Epidermal melanocyte (primary cell): ENCODE measurements around the gene ZNF593OS.
A peak's percentile ranks its signal among the peaks of the same experiment; 100 is the strongest.

Source experiments
- DNase-seq: peaks from one replicate; pipeline ENCODE4 v3.0.0; 2011; ENCODE audit warnings: low spot score; ENCODE audit not compliant: insufficient read length

ZNF593OS gene

DNA sequence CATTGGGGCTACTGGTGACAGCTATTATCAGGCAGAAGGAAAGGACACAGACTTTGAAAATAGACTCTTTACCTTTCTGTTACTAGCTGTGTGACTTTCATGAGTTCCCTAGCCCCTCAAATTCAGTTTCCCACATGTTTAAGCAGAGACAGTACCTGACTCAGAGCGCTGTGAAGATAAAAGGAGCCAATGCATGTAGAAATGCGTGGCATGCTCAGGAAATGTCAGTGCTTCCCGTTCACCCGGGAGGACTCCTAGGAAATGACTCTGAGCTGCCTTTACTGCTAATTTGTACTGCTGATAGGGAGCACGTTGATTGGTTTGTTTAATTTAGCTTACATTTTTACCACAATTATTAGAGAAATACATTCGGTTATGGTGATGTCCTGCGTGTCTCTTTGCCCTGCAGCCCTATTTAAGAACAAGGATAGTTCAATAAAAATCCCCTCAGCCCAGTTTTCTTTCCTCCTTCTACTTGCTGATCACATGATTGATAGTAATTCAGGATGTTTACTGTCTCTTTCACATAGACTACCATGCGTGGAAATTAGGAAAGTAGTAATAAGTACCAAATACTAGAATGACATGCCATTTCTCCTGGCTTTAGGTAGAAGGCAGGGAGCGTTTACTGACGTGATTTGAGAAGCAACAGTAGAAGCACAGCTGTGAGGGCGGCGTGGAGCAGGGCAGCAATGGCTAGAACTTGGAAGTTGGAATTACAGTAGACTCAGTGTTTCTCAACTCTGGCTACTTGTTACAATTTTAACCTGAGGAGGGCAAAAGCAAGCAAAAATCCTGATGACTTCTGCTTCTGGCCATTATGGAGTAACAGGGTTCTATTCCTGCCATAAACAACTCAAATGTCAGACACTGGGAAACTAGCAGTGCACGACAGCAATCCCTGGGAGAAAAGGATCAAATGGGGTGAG, 44.1 kb downstream of the ZNF593OS start:
- no peak for DNase-seq

DNA sequence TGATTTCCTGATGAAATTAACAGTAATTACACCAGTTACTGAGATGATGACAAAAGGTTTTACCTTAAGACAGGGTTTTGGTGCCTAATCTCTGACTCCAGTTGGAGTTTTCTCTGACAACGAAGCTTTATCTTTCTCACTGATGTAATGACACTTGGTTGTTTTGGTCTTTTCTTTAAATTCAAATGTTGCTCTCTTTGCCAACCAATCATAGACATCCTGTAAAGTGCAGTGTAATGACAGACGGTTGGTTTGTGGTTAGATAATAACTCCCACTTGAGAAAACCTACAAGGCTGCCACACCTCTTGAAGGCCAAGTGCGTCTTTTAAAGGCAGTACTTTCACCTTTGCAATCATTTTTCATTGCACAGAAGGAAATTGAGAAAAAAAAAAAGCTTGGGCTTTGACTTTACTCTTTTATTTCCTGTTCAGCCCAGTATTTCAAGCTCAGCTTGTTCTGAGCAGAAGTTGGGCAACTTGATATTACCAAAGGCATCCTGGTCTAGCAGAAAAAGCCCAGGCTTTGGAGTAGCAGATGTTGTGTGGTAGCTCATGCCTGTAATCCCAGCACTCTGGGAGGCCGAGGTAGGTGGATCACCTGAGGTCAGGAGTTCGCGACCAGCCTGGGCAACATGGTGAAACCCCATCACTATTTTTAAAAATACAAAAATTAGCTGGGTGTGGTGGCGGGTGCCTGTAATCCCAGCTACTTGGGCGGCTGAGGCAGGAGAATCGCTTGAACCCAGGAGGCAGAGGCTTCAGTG, 45.1 kb downstream of the ZNF593OS start:
- no peak for DNase-seq

DNA sequence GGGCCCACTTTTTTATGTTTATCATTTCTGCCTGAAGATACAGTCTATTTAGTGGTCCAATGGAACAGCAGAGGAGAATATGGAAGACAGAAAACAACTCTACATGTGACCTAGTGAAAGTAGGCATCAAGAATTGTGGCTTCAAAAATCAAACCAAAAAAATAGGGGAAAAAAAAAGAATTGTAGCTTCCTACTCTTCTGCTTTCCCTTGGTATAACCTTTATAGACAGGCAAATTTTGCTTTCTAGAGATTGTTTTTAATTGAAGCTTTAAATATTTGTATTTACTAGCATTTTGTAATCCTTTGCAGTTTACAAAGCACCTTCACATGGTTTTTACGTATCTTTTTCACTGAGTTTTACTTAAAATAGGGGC, 45.7 kb downstream of the ZNF593OS start:
- no peak for DNase-seq

DNA sequence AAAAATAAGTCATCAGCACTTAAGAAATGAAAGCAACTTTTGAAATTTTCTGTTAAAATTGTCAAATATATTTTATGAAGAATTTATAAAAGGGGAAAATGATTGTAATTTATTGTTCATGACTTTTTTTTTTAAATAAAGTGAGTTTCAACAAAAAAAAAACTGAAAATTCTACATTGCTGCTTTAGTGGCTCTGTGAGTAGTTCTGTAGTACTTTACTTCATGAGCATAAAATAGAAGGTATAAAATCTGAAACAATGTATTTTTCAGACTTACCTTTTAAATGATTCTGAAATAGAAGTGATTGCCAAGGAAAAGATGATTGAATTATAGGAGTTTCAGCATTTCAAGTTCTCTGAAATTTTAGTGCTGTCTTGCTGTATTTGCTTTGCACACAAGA, 46.2 kb downstream of the ZNF593OS start:
- no peak for DNase-seq

DNA sequence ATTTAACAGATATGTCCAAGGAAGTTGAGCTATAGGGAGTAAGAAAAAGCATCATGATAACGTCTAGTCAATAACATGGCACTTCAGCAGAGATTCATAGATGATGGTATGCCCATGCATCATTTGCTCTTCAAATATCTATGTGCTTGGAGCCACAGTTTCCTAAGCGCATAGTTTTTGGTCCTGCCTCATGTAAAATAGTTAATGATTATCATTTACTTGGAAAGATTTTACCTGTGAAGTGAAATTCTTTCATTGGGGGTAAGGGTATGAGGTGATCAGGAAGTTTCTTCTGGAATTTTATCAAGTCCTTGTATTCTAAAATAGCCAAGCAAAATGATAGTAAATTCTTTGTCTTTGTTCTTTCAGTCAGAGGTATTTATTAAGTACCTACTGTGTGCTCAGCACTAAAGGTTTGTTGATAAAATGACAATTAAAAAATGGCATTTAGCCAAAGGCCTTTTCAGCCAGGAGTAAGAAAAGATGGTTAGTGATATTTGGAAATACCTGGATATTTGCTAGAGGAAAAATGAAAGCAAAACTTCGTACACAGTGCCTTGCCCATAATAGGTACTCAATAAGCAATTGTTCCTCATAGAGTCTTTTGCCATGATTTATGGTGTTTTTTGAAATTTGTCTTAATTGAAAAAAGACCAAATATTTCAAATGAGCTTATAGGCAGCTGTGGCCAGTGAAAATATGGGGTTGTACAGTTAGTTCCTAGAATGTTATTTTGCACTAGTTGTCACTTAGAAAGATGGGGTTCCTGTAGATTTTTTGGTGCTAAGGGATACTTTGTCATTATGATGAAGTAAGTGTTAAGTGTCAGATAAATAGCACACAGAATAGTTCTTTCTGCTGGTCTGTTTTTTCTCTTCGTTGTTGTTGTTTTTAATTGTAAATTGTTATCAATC, 47.0 kb downstream of the ZNF593OS start:
- no peak for DNase-seq

DNA sequence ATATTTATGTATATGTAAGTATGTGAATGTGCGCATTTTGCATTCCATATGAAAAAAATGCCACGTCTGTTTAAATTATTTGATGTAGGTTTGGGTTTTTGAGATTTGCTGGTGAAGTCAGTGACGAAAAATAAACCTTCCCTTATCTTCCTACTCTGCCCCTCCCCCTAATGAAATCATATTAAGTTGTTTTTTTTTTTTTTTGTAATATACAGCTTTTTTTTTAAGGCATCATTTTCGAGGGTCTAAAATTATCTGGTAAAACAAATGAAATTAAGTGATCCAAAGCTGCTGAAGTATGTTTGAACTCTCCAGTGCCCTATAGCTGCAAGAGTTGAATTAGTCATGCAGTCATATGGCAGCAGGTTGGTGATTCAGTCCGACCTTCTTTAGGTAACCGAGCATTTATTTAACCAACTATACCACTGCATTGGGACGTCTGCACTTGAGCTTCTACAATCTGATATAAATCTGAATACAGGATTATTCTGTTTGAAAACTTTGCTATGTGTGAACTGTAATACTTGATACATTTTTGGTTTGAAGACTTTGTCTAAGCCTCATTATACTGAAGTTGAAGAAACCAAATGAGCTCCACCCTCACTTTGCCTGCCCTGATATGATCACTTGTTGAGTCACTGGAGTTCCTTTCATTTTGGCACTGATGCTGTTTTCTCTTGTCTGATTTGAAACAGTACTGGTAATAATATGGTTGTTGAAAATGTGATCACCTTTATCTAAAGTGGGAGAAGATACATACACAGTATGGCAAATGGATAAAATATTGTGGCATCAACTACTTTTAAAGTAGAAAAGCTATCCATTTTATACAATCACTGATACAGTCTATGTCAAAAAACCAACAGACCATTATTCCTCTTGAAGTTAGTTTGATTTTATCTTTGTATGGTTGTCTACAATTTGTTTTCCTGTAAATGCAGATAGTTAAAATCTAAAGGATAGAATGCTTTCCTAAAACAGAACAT, 48.4 kb downstream of the ZNF593OS start:
- no peak for DNase-seq

DNA sequence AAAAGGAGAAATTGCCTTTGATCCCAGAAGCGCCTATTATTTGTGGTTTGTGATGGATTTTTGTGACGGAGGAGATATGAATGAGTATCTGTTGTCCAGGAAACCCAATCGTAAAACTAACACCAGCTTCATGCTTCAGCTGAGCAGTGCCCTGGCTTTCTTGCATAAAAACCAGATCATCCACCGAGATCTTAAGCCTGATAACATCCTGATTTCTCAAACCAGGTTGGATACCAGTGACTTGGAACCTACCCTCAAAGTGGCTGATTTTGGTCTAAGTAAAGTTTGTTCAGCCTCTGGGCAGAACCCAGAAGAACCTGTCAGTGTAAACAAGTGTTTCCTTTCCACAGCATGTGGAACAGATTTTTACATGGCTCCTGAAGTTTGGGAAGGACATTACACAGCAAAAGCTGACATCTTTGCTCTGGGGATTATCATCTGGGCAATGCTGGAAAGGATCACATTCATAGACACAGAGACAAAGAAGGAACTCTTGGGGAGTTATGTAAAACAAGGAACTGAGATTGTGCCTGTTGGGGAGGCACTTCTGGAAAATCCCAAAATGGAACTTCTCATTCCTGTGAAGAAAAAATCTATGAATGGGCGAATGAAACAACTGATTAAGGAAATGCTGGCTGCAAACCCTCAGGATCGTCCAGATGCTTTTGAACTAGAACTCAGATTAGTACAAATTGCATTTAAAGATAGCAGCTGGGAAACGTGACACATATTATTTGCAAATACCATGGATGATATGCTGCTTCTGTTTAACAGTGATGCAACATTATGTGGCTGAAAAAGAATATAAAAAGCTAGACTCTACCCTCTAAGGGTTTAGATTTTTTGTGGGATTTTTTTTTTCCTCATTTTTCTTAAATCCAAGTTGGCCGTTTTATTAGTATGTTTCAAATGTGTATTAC, 49.5 kb downstream of the ZNF593OS start:
- no peak for DNase-seq

DNA sequence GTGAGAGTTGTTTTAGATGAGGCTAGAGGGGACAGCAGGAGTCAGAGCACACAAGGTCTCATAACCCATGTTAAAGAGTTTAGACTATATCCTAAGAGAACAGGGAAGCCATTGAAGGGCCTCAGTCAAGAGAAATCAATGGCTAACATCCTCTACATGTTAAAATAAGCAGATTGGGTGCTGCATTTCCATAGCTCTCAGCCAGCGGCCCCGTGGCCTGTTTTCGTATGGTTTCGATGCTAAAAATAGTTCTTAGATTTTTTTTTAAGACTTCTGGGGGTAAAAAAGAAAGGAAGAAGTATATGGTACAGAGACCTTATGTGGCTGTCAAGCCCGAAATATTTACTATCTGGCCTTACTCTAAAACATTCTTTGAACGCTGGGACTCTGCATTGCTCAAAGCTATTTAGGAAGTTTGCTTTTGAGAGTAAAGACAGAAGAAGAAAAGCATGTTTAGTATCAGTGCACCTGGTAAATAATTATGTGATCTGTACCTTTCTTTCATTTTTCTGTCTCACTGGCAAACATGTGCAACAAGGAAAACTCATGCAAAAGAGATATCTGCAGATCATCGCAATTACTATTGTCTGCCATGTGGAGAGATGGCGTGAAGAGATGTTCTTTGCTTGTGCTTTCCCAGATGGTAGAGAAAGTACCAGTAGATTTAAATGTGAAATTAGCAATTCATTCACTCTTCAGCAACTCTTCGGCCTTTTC, 51.6 kb downstream of the ZNF593OS start:
- DNase-seq, result peak; percentile 69
